ENCODE measurements around the gene USP22.

GRCh38 chr17:21079196-21079595 is 36.4 kb upstream of the USP22 start:
- TF ChIP-seq CTCF (IDR thresholded peaks at IDR 0.05; ENCODE audit: extremely low read depth in 1 of 2, insufficient read depth in 1 of 2, low read depth in 1 of 2, low read length in 2 of 2) (no peak), EZH2 (IDR thresholded peaks at IDR 0.05; ENCODE audit: borderline replicate concordance, low read depth, low read length, severe bottlenecking) (no peak), MAX (IDR thresholded peaks at IDR 0.05; ENCODE audit: insufficient read depth, insufficient read length) (no peak), POLR2A (IDR thresholded peaks at IDR 0.05; ENCODE audit: low read depth, low read length) (no peak), JUN (IDR thresholded peaks at IDR 0.05; ENCODE audit: borderline replicate concordance, insufficient read depth, insufficient read length, low read depth) (no peak)
